ENCODE results near the gene EMP1.

EMP1 gene

GRCh38 chr12:13198241-13198640, 1.7 kb downstream of the EMP1 start:
- DNase-seq, result no peak

- DNase-seq, result no peak
Measured at GRCh38 chr12:13198876-13199275, 2.4 kb downstream of the EMP1 start.

- no peak for DNase-seq
Measured at GRCh38 chr12:13199592-13199991, 3.1 kb downstream of the EMP1 start.

- DNase-seq, result no peak
Measured at GRCh38 chr12:13200841-13201240, 4.3 kb downstream of the EMP1 start.

- no peak for DNase-seq
Measured at GRCh38 chr12:13203034-13203922, 6.8 kb downstream of the EMP1 start.

- no peak for DNase-seq
Measured at GRCh38 chr12:13204428-13204827, 7.9 kb downstream of the EMP1 start.

GRCh38 chr12:13205809-13206559, 9.5 kb downstream of the EMP1 start:
- peak; percentile 38 for DNase-seq

GRCh38 chr12:13206560-13206897, 10.0 kb downstream of the EMP1 start:
- no peak for DNase-seq

- DNase-seq, result no peak
Measured at GRCh38 chr12:13208533-13209435, 12.3 kb downstream of the EMP1 start.

GRCh38 chr12:13209436-13210235, 13.1 kb downstream of the EMP1 start:
- no peak for DNase-seq

GRCh38 chr12:13210236-13211190, 14.0 kb downstream of the EMP1 start:
- DNase-seq, result no peak

GRCh38 chr12:13211191-13211858, 14.8 kb downstream of the EMP1 start:
- no peak for DNase-seq

- DNase-seq, result peak; percentile 75
Measured at GRCh38 chr12:13211859-13212664, 15.5 kb downstream of the EMP1 start.

GRCh38 chr12:13215056-13215455, 18.5 kb downstream of the EMP1 start:
- DNase-seq, result no peak

GRCh38 chr12:13218641-13219040, 22.1 kb downstream of the EMP1 start:
- no peak for DNase-seq

GRCh38 chr12:13219320-13219719, 22.8 kb downstream of the EMP1 start:
- no peak for DNase-seq

- DNase-seq, result no peak
Measured at GRCh38 chr12:13220838-13221237, 24.3 kb downstream of the EMP1 start.

GRCh38 chr12:13222076-13222475, 25.6 kb downstream of the EMP1 start:
- no peak for DNase-seq

- DNase-seq, result no peak
Measured at GRCh38 chr12:13223179-13223804, 26.8 kb downstream of the EMP1 start.
